Chondrocyte (in vitro differentiated cells): ENCODE measurements around the gene RAVER1. TPM values are rescaled to one million over a fixed set of nuclear protein-coding genes. Genes with fewer than 3 reads are reported as not detected.
"Not testable (repeated sequence)": the region's sequence is repeated elsewhere in the genome, so short reads cannot be mapped to it uniquely, and the experiment has no call there.

Source experiments
- DNase-seq: peaks from one replicate; pipeline ENCODE4 v3.0.0; 2021; ENCODE audit warnings: mixed read lengths, low spot score
- H3K27ac Mint-ChIP-seq: one replicate; pipeline ENCODE4 v1.8.0; 2021; ENCODE audit warnings: mild to moderate bottlenecking, moderate library complexity, mixed read lengths; ENCODE audit not compliant: unreplicated experiment
- H3K27me3 Mint-ChIP-seq: 2 replicates; pipeline ENCODE4 v1.8.0; 2021; ENCODE audit warnings: low read depth, mixed read lengths
- H3K36me3 Mint-ChIP-seq: 2 replicates; pipeline ENCODE4 v1.8.0; 2021; ENCODE audit warnings: low read depth, mixed read lengths
- H3K4me1 Mint-ChIP-seq: 2 replicates; pipeline ENCODE4 v1.8.0; 2021; ENCODE audit warnings: low read depth, mild to moderate bottlenecking, mixed read lengths
- H3K4me3 Mint-ChIP-seq: one replicate; pipeline ENCODE4 v1.8.0; 2021; ENCODE audit warnings: mild to moderate bottlenecking, moderate library complexity, mixed read lengths; ENCODE audit not compliant: unreplicated experiment
- H3K9me3 Mint-ChIP-seq: 2 replicates; pipeline ENCODE4 v1.8.0; 2021; ENCODE audit warnings: low read depth, mixed read lengths
- total RNA-seq: library from RNA; stranded (reverse); gene quantifications from 3 replicates; pipeline ENCODE4 v1.2.1, GENCODE V29; 2021
- TF ChIP-seq, protein P1 (sequence below): fragments of 200-600 bp; sonication (generic); IDR thresholded peaks from 2 replicates; pipeline ENCODE4 v1.5.0; 2021; ENCODE audit warnings: antibody characterized with exemption, mild to moderate bottlenecking, moderate library complexity

RAVER1 gene
- total RNA-seq, 1 donor from 2014 or later: 32.3 TPM

DNA sequence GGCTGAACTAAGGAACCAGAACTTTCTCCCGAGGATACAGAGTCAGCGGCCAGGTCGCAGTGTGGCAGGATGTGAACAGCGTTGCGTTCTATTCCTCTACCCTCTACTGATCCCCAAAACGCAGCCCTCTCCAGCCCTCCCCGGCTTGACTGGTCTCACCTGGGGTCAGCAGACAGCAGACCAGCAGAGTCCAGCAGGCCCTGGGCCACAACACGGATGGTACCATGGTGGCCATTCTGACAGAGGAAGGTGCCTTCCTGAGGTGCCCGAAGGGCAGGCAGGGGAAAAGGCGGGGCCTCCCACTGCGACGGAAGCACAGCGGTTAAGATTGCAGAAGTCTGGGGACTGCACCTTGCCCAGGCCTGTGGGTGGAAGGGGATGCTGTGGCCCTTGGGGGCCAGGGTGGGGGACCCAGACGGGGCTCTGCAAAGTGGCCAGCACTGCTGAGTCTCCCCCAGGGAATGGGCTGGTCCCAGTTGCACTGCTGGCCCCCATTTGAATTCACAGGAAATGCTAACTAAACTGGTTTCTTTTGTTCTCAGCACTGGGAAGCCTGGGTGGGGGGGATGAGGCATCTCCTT is 6.1 kb upstream of the RAVER1 start, which contains the start of gene ICAM3:
Gene ICAM3, minus strand, starts transcription at position 245 of the 581 bp plus-strand sequence. Its CDS starts 10 bp downstream, at position 235.
- H3K4me3 Mint-ChIP-seq: no peak within 1 kb of the TSS
- TF ChIP-seq, protein P1, sequence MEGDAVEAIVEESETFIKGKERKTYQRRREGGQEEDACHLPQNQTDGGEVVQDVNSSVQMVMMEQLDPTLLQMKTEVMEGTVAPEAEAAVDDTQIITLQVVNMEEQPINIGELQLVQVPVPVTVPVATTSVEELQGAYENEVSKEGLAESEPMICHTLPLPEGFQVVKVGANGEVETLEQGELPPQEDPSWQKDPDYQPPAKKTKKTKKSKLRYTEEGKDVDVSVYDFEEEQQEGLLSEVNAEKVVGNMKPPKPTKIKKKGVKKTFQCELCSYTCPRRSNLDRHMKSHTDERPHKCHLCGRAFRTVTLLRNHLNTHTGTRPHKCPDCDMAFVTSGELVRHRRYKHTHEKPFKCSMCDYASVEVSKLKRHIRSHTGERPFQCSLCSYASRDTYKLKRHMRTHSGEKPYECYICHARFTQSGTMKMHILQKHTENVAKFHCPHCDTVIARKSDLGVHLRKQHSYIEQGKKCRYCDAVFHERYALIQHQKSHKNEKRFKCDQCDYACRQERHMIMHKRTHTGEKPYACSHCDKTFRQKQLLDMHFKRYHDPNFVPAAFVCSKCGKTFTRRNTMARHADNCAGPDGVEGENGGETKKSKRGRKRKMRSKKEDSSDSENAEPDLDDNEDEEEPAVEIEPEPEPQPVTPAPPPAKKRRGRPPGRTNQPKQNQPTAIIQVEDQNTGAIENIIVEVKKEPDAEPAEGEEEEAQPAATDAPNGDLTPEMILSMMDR: no peak
- H3K27ac Mint-ChIP-seq: no peak within 1 kb of the TSS
- H3K27me3 Mint-ChIP-seq: no peaks in the 10 kb centered on the region
- H3K9me3 Mint-ChIP-seq: no peaks in the 10 kb centered on the region
- peaks cover 6% of the 10 kb centered on the region for H3K4me1 Mint-ChIP-seq
- no peaks in the 10 kb centered on the region for H3K36me3 Mint-ChIP-seq
- no peak for DNase-seq

DNA sequence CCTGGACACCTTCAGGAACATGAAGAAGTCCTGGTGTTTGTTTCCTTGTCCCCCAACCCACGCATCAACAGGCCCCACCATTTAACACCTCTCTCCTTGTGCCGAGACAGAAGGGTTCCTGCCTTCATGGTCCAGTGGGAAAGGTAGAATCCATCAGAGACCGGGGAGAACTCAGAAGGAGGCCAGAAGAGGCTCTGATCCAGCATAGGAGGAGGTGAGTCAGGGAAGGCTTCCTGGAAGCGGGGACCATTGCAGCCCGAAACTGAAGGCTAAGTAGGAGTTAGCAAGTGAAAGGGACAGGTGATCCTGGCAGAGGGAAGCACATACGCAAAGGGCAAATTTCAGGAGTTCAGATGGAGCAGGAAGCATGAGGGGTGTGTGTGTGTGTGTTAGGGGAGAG is 5.6 kb upstream of the RAVER1 start:
- Mint-ChIP-seq H3K9me3 (no peaks in the 10 kb centered on the region), H3K4me1 (peaks cover 11% of the 10 kb centered on the region), H3K27ac (no peak overlapping the region), H3K27me3 (no peaks in the 10 kb centered on the region), H3K4me3 (no peak overlapping the region), H3K36me3 (no peaks in the 10 kb centered on the region)
- DNase-seq: no peak
- TF ChIP-seq, protein P1: no peak

DNA sequence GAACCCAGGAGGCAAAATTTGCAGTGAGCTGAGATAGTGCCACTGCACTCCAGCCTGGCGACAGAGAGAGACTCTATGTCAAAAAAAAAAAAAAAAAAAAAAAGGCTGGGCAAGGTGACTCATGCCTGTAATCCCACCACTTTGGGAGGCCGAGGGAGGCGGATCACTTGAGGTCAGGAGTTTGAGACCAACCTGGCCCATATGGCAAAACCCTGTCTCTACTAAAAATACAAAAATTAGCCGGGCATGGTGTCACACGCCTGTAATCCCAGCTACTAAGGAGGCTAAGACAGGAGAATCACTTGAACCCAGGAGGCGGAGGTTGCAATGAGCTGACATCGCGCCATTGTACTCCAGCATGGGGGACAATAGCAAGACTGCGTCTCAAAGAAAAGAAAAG is 3.4 kb upstream of the RAVER1 start:
- not testable (repeated sequence) for DNase-seq, H3K27me3 Mint-ChIP-seq, H3K9me3 Mint-ChIP-seq, H3K27ac Mint-ChIP-seq, H3K36me3 Mint-ChIP-seq, H3K4me3 Mint-ChIP-seq
- peaks cover 27% of the 10 kb centered on the region for H3K4me1 Mint-ChIP-seq

DNA sequence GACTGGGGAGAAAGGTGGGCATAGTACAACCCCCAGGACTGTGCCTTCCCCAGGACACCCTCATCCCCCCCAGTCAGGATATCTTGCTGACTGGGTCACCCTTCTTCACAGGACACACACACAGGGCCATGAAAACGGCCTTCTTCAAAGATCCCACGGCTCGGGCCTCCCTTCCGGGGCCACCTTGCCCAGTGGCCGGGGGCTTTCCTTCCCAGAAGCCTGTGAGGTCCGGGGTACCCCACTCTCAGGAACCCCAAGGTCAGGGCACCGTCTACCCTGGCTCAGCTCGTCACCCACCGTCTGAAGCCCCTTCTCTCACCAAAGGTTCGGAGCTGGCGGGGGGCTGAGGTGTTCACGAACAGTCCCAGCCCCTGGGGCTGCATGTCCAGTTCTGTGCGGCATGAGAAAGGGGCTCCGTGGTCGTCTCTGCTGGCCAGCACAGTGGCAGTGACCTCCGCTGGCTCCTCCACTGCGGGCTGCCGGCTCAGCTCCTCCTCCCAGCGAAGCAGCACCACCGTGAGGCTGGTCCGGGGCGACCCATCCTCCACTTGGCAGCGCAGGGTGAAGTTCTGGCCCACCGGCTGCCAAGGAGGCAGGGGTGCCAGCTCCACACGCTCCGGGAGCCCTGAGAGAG is 2.1 kb upstream of the RAVER1 start:
- no peak for DNase-seq
- H3K27ac Mint-ChIP-seq: no peak overlapping the region
- H3K27me3 Mint-ChIP-seq: no peaks in the 10 kb centered on the region
- H3K9me3 Mint-ChIP-seq: no peaks in the 10 kb centered on the region
- no peaks in the 10 kb centered on the region for H3K36me3 Mint-ChIP-seq
- TF ChIP-seq, protein P1: no peak
- peaks cover 28% of the 10 kb centered on the region for H3K4me1 Mint-ChIP-seq
- no peak overlapping the region for H3K4me3 Mint-ChIP-seq

DNA sequence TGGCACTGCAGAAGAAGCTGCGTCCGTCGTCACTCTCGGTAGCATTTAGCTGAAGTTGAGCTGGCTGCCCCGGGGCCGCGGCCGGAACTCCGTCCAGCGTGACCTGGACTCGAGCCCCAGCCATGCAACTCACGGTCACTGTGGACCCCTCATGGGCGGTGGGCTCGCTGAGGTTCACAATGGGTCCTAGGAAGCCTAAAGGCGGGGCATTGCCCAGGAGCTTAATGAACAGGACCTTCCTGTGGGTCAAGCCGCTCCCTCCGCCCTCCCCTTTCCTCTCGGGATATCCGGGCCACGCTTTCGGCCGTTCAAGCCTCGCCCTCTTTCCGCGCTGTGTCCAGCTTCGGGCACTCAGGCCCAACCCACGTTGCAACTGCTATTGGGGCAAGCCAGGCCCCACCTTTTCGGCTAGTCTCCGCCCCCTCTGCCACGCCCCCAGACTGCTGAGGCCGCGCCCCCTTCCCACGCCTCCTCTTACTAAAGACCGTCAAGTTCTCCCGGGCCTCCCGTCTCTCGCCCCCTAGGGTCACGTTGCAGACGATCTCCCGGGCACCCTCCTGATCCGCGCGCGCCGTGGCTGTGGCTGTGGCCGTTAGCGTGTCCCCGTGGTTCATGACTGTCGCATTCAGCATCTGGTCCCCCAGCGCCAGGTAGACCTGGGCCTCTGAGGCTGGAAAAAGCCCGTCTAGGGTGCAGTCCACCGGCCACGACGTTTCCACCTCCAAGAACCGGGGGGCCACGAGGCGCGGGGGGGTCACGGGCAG is 1.4 kb upstream of the RAVER1 start:
- TF ChIP-seq, protein P1: peak; percentile 19
- Mint-ChIP-seq H3K27ac (peak overlapping the region; percentile 95), H3K4me3 (peak overlapping the region; percentile 94), H3K27me3 (no peaks in the 10 kb centered on the region), H3K4me1 (peaks cover 28% of the 10 kb centered on the region), H3K36me3 (peaks cover 3% of the 10 kb centered on the region), H3K9me3 (no peaks in the 10 kb centered on the region)
- DNase-seq: no peak
